ENCODE data around the gene PIGK. TPM values are rescaled to one million over a fixed set of nuclear protein-coding genes. Genes with fewer than 3 reads are reported as not detected.

The PIGK gene
- total RNA-seq, 4 donors from 2014 or later, result 7.8 to 15.9 (median 12.8) TPM

- no peak overlapping the region for H3K27ac ChIP-seq
- DNase-seq, result no peak
Measured at GRCh38 chr1:77051425-77051824, 167.8 kb downstream of the PIGK start.

GRCh38 chr1:77048615-77049005 lies 170.6 kb downstream of the PIGK start:
- Histone ChIP-seq H3K27me3 (no peaks in the 10 kb centered on the region), H3K36me3 (no peaks in the 10 kb centered on the region), H3K9me3 (no peaks in the 10 kb centered on the region), H3K4me1 (no peaks in the 10 kb centered on the region), H3K4me3 (no peak overlapping the region), H3K27ac (no peak overlapping the region)
- no peak for DNase-seq
- 25 to 33% methylated on average over 1 of the region's 1 CpG for WGBS, 2 donors
- TF ChIP-seq CTCF (IDR thresholded peaks at IDR 0.05) (no peak), POLR2A (IDR thresholded peaks at IDR 0.05) (no peak)
- intact Hi-C loops (cut with DNase I), result no loop called here

More at GRCh38 chr1:77051425-77051824, 167.8 kb downstream of the PIGK start:
- 14 to 38% methylated on average over 1 of the region's 1 CpG for WGBS, 2 donors
- Histone ChIP-seq H3K27me3 (no peaks in the 10 kb centered on the region), H3K9me3 (no peaks in the 10 kb centered on the region), H3K36me3 (no peaks in the 10 kb centered on the region), H3K4me1 (no peaks in the 10 kb centered on the region), H3K4me3 (no peak overlapping the region)
- TF ChIP-seq CTCF (IDR thresholded peaks at IDR 0.05) (no peak), POLR2A (IDR thresholded peaks at IDR 0.05) (no peak)
- intact Hi-C loops (cut with DNase I), result no loop called here

GRCh38 chr1:77047978-77048614 lies 171.1 kb downstream of the PIGK start:
- Histone ChIP-seq H3K9me3 (no peaks in the 10 kb centered on the region), H3K36me3 (no peaks in the 10 kb centered on the region), H3K27me3 (no peaks in the 10 kb centered on the region), H3K4me3 (no peak overlapping the region), H3K27ac (no peak overlapping the region), H3K4me1 (no peaks in the 10 kb centered on the region)
- WGBS, 2 donors, result 53 to 65% methylated on average over 3 of the region's 3 CpGs
- intact Hi-C loops (cut with DNase I), result no loop called here
- no peak for TF ChIP-seq POLR2A (IDR thresholded peaks at IDR 0.05)
- no peak for TF ChIP-seq CTCF (IDR thresholded peaks at IDR 0.05)
- DNase-seq, result no peak

GRCh38 chr1:77047575-77047974 lies 171.7 kb downstream of the PIGK start:
- H3K27me3 ChIP-seq, result no peaks in the 10 kb centered on the region
- no peaks in the 10 kb centered on the region for H3K9me3 ChIP-seq
- no peak overlapping the region for H3K27ac ChIP-seq
- TF ChIP-seq CTCF (IDR thresholded peaks at IDR 0.05) (no peak), POLR2A (IDR thresholded peaks at IDR 0.05) (no peak)
- H3K36me3 ChIP-seq, result no peaks in the 10 kb centered on the region
- no peaks in the 10 kb centered on the region for H3K4me1 ChIP-seq
- DNase-seq, result no peak
- intact Hi-C loops (cut with DNase I), result no loop called here
- 86 to 92% methylated on average over 1 of the region's 1 CpG for whole genome bisulfite sequencing, 2 donors
- H3K4me3 ChIP-seq, result no peak overlapping the region

- no peaks in the 10 kb centered on the region for H3K4me1 ChIP-seq
- 47 to 64% methylated on average over 1 of the region's 20 CpGs for WGBS, 2 donors
- intact Hi-C loops (cut with DNase I), result no loop called here
- TF ChIP-seq POLR2A (IDR thresholded peaks at IDR 0.05), result no peak
- TF ChIP-seq CTCF (IDR thresholded peaks at IDR 0.05), result no peak
- H3K36me3 ChIP-seq, result no peaks in the 10 kb centered on the region
- no peak overlapping the region for H3K27ac ChIP-seq
- H3K9me3 ChIP-seq, result no peaks in the 10 kb centered on the region
- DNase-seq, result no peak
- no peak overlapping the region for H3K4me3 ChIP-seq
- H3K27me3 ChIP-seq, result no peaks in the 10 kb centered on the region
Measured at GRCh38 chr1:77044133-77044849, 174.9 kb downstream of the PIGK start.
